PFSK-1 (cell line): ENCODE results near the gene ANO9.

Source experiments
- FOXP2 ChIP-seq: optimal IDR thresholded peaks from 2 replicates; pipeline ENCODE3; 2011; ENCODE audit warnings: borderline replicate concordance, control low read depth, inconsistent platforms; ENCODE audit not compliant: insufficient read depth; ENCODE audit errors: extremely low read length, extremely low read depth
- POLR2AphosphoS5 ChIP-seq: IDR thresholded peaks from 2 replicates; pipeline ENCODE4 v1.6.1; 2012; ENCODE audit warnings: low read depth, mild to moderate bottlenecking, control low read depth, low read length, moderate library complexity
- REST ChIP-seq, 2 experiments: IDR thresholded peaks; 2 replicates each; pipeline versions ENCODE4 v1.6.1 to v1.8.0; 2011 to 2012; ENCODE audit warnings: low read depth in 2 of 2, low read length in 2 of 2, control low read depth in 1 of 2, inconsistent platforms in 1 of 2, mild to moderate bottlenecking in 1 of 2, moderate library complexity in 1 of 2; ENCODE audit not compliant: insufficient read depth in 1 of 2
- SIN3A ChIP-seq: IDR thresholded peaks from 2 replicates; pipeline ENCODE4 v1.6.1; 2012; ENCODE audit warnings: mild to moderate bottlenecking, low read length, moderate library complexity, borderline replicate concordance; ENCODE audit not compliant: insufficient read depth
- TAF1 ChIP-seq: IDR thresholded peaks from 2 replicates; pipeline ENCODE4 v1.6.1; 2012; ENCODE audit warnings: low read length, control low read depth, borderline replicate concordance; ENCODE audit not compliant: insufficient read depth

Gene ANO9

GRCh38 chr11:489610-490185, 47.9 kb upstream of the ANO9 start:
- no peak for TF ChIP-seq POLR2AphosphoS5
- no peak for TF ChIP-seq REST (IDR thresholded peaks at IDR 0.05; ENCODE audit: insufficient read depth in 1 of 2, low read depth in 2 of 2, low read length in 2 of 2)
- TF ChIP-seq FOXP2: no peak
- TF ChIP-seq SIN3A: no peak
- no peak for TF ChIP-seq TAF1

DNA sequence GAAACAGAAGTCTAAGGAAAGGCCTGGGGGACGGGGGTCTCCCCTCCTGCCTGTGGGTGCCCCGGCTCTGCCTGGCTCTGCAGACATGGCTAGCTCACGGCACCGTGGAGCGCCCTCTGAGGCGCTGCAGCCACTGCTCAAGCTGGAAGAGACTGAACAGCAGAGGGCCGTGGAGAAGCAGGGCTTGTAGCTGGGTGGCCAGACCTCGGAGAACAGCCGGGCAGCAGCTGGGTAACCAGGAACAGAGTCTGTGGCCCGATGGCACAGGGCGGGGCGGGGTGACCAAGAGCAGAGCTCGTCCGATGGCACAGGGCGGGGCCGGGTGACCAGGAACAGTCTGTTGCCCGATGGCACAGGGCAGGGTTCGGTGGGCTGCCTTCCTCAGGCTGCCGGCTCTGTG, 47.2 kb upstream of the ANO9 start:
- TF ChIP-seq SIN3A (no peak), FOXP2 (no peak), TAF1 (no peak), REST (IDR thresholded peaks at IDR 0.05; ENCODE audit: insufficient read depth in 1 of 2, low read depth in 2 of 2, low read length in 2 of 2) (no peak), POLR2AphosphoS5 (no peak)

DNA sequence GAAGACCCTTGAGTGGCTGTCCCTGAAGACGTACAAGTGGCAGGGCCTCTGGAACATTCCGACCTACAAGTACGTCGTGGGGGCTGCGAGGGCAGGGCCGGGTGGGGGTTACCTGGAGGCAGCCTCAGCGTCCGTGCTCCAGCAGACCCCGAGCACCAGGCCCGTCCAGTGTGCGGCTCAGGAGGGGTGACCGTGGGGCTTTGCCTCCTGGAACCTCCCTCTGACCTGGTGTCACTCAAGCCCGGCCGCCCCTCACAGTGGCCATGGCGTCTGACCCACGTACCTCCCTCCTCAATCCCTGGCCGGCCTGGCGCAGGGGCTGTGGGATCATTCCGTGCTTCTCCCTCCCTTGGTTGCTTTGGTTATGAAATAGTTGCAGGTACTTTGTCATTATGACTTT, 46.8 kb upstream of the ANO9 start:
- TF ChIP-seq FOXP2 (no peak), POLR2AphosphoS5 (no peak), TAF1 (no peak), SIN3A (no peak), REST (IDR thresholded peaks at IDR 0.05; ENCODE audit: insufficient read depth in 1 of 2, low read depth in 2 of 2, low read length in 2 of 2) (no peak)

- TF ChIP-seq POLR2AphosphoS5 (no peak), TAF1 (no peak), REST (IDR thresholded peaks at IDR 0.05; ENCODE audit: insufficient read depth in 1 of 2, low read depth in 2 of 2, low read length in 2 of 2) (no peak), SIN3A (no peak), FOXP2 (no peak)
Measured at GRCh38 chr11:488062-488461, 46.3 kb upstream of the ANO9 start.
